GM12891 (cell line): ENCODE data around the gene SCAMP3.
"Not testable (repeated sequence)": the region's sequence is repeated elsewhere in the genome, so short reads cannot be mapped to it uniquely, and the experiment has no call there.

ENCODE experiments used
- POLR2A ChIP-seq: IDR thresholded peaks from 2 replicates; pipeline ENCODE4 v1.6.1; 2011; ENCODE audit warnings: low read depth, low read length, control low read depth
- POLR2AphosphoS5 ChIP-seq: IDR thresholded peaks from 2 replicates; pipeline ENCODE4 v1.6.1; 2011; ENCODE audit warnings: low read depth, low read length, control low read depth

DNA sequence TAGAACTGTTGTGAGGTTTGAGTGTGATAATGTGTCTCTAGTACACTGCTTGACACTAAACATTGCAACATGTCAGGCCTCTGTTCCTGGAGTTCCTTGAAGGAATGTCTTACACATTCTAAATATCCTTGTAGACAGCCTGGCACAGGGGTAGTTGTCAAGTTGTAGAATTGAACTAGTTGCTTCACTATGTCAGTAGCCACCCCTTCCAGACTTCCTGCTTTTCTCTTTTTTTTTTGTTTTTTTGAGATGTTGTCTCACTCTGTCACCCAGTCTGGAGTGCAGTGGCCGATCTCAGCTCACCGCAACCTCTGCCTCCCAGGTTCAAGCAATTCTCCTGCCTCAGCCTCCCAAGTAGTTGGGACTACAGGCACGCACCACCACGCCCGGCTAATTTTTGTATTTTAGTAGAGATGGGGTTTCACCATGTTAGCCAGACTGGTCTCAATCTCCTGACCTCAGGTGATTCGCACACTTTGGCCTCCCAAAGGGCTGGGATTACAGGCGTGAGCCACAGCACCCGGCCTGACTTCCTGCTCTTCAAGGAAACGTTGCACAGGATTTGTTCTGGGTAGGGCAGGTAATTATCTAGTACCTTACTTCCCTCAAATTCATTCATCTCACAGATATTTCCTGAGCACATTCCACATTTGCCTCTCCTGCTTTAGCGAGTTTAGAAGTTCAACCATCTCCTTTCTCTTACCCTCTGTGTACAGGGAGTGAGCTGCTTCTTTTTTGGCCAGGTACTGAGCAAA lies 41.8 kb downstream of the SCAMP3 start:
- not testable (repeated sequence) for TF ChIP-seq POLR2AphosphoS5, POLR2A
